GM23338 (cell line): ENCODE data around the gene NPAS4. TPM values are rescaled to one million over a fixed set of nuclear protein-coding genes. Genes with fewer than 3 reads are reported as not detected.

Source experiments
- ATAC-seq: fragments of 200-7000 bp; cut with Tn5 transposase; 3 replicates; pipeline ENCODE4 v1.9.1; 2020
- DNase-seq: peaks from one replicate; pipeline ENCODE4 v3.0.0-alpha.2; 2015; ENCODE audit warnings: low spot score
- H2AFZ ChIP-seq: fragments of 200-600 bp; sonication (generic); 2 replicates; pipeline ENCODE4 v1.8.0; 2016; ENCODE audit warnings: antibody characterized with exemption, mild to moderate bottlenecking, moderate library complexity
- H3F3A ChIP-seq: fragments of 200-600 bp; sonication (generic); replicated peaks from 2 replicates; pipeline ENCODE4 v1.8.0; 2017; ENCODE audit warnings: antibody characterized with exemption, mixed run types, low read depth
- H3K27ac ChIP-seq: fragments of 200-600 bp; sonication (generic); 2 replicates; pipeline ENCODE4 v1.6.1; 2016; ENCODE audit warnings: low read depth
- H3K27me3 ChIP-seq: fragments of 200-600 bp; sonication (generic); 2 replicates; pipeline ENCODE4 v1.8.0; 2016; ENCODE audit warnings: mild to moderate bottlenecking, mixed run types, moderate library complexity; ENCODE audit not compliant: insufficient read depth
- H3K36me3 ChIP-seq: fragments of 200-600 bp; sonication (generic); 2 replicates; pipeline ENCODE4 v1.8.0; 2016; ENCODE audit warnings: mild to moderate bottlenecking; ENCODE audit not compliant: insufficient read depth
- H3K4me1 ChIP-seq: fragments of 200-600 bp; sonication (generic); 2 replicates; pipeline ENCODE4 v1.8.0; 2016; ENCODE audit warnings: mild to moderate bottlenecking, moderate library complexity; ENCODE audit not compliant: insufficient read depth
- H3K4me2 ChIP-seq: fragments of 200-600 bp; sonication (generic); 2 replicates; pipeline ENCODE4 v1.7.1; 2017; ENCODE audit warnings: mixed run types
- H3K4me3 ChIP-seq: fragments of 200-600 bp; sonication (generic); 2 replicates; pipeline ENCODE4 v1.6.1; 2016; ENCODE audit warnings: mixed run types
- H3K79me2 ChIP-seq: fragments of 200-600 bp; sonication (generic); replicated peaks from 2 replicates; pipeline ENCODE4 v1.8.0; 2017; ENCODE audit warnings: mild to moderate bottlenecking; ENCODE audit not compliant: insufficient read depth
- H3K9me2 ChIP-seq: fragments of 200-600 bp; sonication (generic); 2 replicates; pipeline ENCODE4 v1.8.0; 2017; ENCODE audit not compliant: insufficient read depth
- H4K20me1 ChIP-seq: fragments of 200-600 bp; sonication (generic); replicated peaks from 2 replicates; pipeline ENCODE4 v1.8.0; 2017; ENCODE audit warnings: mild to moderate bottlenecking; ENCODE audit not compliant: insufficient read depth
- H3K27ac Mint-ChIP-seq: 2 replicates; pipeline ENCODE4 v1.8.0; 2020; ENCODE audit warnings: inconsistent platforms, mild to moderate bottlenecking, moderate library complexity, mixed read lengths
- H3K27me3 Mint-ChIP-seq: 3 replicates; pipeline ENCODE4 v1.8.0; 2022; ENCODE audit warnings: low read depth, mild to moderate bottlenecking, moderate library complexity, mixed read lengths, inconsistent platforms; ENCODE audit not compliant: insufficient read depth, poor library complexity
- H3K36me3 Mint-ChIP-seq: 3 replicates; pipeline ENCODE4 v1.8.0; 2021; ENCODE audit warnings: low read depth, mild to moderate bottlenecking, inconsistent platforms, moderate library complexity, mixed read lengths
- H3K4me1 Mint-ChIP-seq: 3 replicates; pipeline ENCODE4 v1.8.0; 2020; ENCODE audit warnings: mild to moderate bottlenecking, inconsistent platforms, mixed read lengths
- H3K4me3 Mint-ChIP-seq: 3 replicates; pipeline ENCODE4 v1.8.0; 2021; ENCODE audit warnings: moderate library complexity, mild to moderate bottlenecking, inconsistent platforms, mixed read lengths
- H3K9me3 Mint-ChIP-seq: 3 replicates; pipeline ENCODE4 v1.8.0; 2020; ENCODE audit warnings: moderate library complexity, mild to moderate bottlenecking, inconsistent platforms, mixed read lengths
- CREB1 ChIP-seq: fragments of 250-450 bp; sonication (Bioruptor Pico); IDR thresholded peaks from 2 replicates; pipeline ENCODE4 v1.5.0; 2020; ENCODE audit warnings: low read depth, mild to moderate bottlenecking, moderate library complexity
- EZH2phosphoT487 ChIP-seq: fragments of 200-600 bp; sonication (generic); IDR thresholded peaks from one replicate; pipeline ENCODE4 v1.8.1; 2018; ENCODE audit warnings: antibody characterized with exemption; ENCODE audit not compliant: unreplicated experiment
- JUNB ChIP-seq: IDR thresholded peaks from one replicate; pipeline ENCODE4 v1.6.1; 2016; ENCODE audit warnings: antibody characterized with exemption; ENCODE audit not compliant: unreplicated experiment
- NANOG ChIP-seq: IDR thresholded peaks from 2 replicates; pipeline ENCODE4 v1.6.1; 2016; ENCODE audit warnings: antibody characterized with exemption, borderline replicate concordance
- POLR2AphosphoS5 ChIP-seq: IDR thresholded peaks from 2 replicates; pipeline ENCODE4 v1.6.1; 2016; ENCODE audit warnings: antibody characterized with exemption, low read depth
- STAT1 ChIP-seq: IDR thresholded peaks from one replicate; pipeline ENCODE4 v1.6.1; 2016; ENCODE audit warnings: antibody characterized with exemption; ENCODE audit not compliant: unreplicated experiment
- ZNF331 ChIP-seq: fragments of 250-450 bp; sonication (Bioruptor Pico); IDR thresholded peaks from 2 replicates; pipeline ENCODE4 v1.5.0; 2020; ENCODE audit warnings: low read depth, mild to moderate bottlenecking, moderate library complexity
- polyA plus RNA-seq: library from polyadenylated mRNA; unstranded; fragments of >200 nt; fragmentation: Nextera tagmentation; extraction: Ambion mirVana; gene quantifications from 2 replicates; pipeline ENCODE4 v1.2.1, GENCODE V29; 2016
- total RNA-seq: library from RNA; depleted of rRNA; stranded (reverse); fragments of >200 nt; shearing (Covaris generic); gene quantifications from 2 replicates; pipeline ENCODE4 v1.2.3, GENCODE V29; 2014
- TF ChIP-seq, protein P1 (sequence below): IDR thresholded peaks from one replicate; pipeline ENCODE4 v1.6.1; 2018; ENCODE audit warnings: antibody characterized with exemption; ENCODE audit not compliant: unreplicated experiment
- TF ChIP-seq, protein P2 (sequence below): fragments of 250-450 bp; sonication (Bioruptor Pico); IDR thresholded peaks from 2 replicates; pipeline ENCODE4 v1.5.0; 2020; ENCODE audit warnings: mild to moderate bottlenecking, moderate library complexity

NPAS4 gene
- total and polyA plus RNA-seq, 2 experiments from 2014 or later: 0.71 to 0.97 TPM

DNA sequence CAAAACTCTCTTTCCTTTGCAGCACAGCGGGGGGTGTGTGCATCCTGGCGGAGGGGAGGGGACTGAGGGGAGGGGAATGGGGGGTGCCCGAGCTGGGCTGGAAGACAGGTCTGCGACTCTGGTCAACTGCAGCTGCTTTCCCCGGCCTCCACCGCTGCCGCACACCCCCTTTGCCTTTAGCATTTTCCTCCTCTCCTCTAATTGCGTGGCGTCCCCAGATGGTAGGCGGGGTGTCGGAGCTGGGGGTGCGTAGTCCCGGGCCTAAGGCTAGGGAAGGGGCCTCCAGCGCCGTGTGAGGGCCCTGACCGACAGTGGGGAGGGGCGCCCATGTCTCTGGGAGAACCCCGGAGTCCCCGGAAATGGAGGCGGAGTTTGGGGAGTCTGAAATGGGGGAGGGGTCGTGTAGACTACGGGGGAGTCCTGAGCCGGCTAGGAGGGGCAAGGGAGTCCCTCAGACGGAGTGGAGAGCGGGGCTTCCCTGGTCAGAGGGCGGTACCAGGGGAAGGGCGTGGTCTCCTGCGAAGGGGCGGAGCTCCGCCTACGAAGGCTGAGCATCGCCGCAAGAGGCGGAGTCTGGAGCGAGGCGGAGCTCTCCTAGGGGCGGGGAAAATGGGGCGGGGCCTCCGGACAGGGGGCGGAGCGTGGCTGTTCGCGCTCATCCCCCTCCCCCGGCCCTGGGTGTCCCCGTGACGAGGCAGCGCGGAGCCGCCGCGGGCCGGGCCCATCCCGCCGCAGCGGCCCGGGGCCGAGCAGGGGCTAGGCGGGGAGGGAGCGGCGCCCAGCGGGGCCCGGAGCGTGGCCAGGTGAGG lies 45.6 kb downstream of the NPAS4 start, which contains the start of gene PELI3:
PELI3 (plus strand) TSS at position 681 of the 809 bp plus-strand sequence. CDS start 1,224 bp downstream, outside the sequence.
- H3F3A ChIP-seq: peaks cover 10% of the 10 kb centered on the region; the same call in 1 of the 2 replicates
- H3K27ac Mint-ChIP-seq: peak within 1 kb of the TSS; percentile 89
- peak within 1 kb of the TSS; percentile 83 for H3K27ac ChIP-seq
- no peaks in the 10 kb centered on the region for H3K79me2 ChIP-seq
- no peaks in the 10 kb centered on the region; the same call in none of the 2 replicates for H4K20me1 ChIP-seq
- peaks cover 36% of the 10 kb centered on the region for H3K4me1 Mint-ChIP-seq
- peaks cover 35% of the 10 kb centered on the region for H3K4me1 ChIP-seq
- H3K4me3 Mint-ChIP-seq: peak within 1 kb of the TSS; percentile 91
- peaks cover 23% of the 10 kb centered on the region for H3K9me3 Mint-ChIP-seq
- no peaks in the 10 kb centered on the region for H3K36me3 ChIP-seq
- H3K27me3 Mint-ChIP-seq: peaks cover 11% of the 10 kb centered on the region
- H3K4me2 ChIP-seq: peak within 1 kb of the TSS; percentile 90
- TF ChIP-seq, protein P1, sequence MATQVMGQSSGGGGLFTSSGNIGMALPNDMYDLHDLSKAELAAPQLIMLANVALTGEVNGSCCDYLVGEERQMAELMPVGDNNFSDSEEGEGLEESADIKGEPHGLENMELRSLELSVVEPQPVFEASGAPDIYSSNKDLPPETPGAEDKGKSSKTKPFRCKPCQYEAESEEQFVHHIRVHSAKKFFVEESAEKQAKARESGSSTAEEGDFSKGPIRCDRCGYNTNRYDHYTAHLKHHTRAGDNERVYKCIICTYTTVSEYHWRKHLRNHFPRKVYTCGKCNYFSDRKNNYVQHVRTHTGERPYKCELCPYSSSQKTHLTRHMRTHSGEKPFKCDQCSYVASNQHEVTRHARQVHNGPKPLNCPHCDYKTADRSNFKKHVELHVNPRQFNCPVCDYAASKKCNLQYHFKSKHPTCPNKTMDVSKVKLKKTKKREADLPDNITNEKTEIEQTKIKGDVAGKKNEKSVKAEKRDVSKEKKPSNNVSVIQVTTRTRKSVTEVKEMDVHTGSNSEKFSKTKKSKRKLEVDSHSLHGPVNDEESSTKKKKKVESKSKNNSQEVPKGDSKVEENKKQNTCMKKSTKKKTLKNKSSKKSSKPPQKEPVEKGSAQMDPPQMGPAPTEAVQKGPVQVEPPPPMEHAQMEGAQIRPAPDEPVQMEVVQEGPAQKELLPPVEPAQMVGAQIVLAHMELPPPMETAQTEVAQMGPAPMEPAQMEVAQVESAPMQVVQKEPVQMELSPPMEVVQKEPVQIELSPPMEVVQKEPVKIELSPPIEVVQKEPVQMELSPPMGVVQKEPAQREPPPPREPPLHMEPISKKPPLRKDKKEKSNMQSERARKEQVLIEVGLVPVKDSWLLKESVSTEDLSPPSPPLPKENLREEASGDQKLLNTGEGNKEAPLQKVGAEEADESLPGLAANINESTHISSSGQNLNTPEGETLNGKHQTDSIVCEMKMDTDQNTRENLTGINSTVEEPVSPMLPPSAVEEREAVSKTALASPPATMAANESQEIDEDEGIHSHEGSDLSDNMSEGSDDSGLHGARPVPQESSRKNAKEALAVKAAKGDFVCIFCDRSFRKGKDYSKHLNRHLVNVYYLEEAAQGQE: peak; percentile 11
- TF ChIP-seq CREB1 (CRISPR knock-in tag) (peak; percentile 53), POLR2AphosphoS5 (peak; percentile 65), EZH2phosphoT487 (no peak)
- H3K9me2 ChIP-seq: no peaks in the 10 kb centered on the region
- H3K4me3 ChIP-seq: peak within 1 kb of the TSS; percentile 81
- peak within 1 kb of the TSS; percentile 86 for H2AFZ ChIP-seq
- H3K27me3 ChIP-seq: no peaks in the 10 kb centered on the region
- DNase-seq: peak; percentile 96
- ATAC-seq: peak; percentile 82
- H3K36me3 Mint-ChIP-seq: peaks cover 18% of the 10 kb centered on the region

DNA sequence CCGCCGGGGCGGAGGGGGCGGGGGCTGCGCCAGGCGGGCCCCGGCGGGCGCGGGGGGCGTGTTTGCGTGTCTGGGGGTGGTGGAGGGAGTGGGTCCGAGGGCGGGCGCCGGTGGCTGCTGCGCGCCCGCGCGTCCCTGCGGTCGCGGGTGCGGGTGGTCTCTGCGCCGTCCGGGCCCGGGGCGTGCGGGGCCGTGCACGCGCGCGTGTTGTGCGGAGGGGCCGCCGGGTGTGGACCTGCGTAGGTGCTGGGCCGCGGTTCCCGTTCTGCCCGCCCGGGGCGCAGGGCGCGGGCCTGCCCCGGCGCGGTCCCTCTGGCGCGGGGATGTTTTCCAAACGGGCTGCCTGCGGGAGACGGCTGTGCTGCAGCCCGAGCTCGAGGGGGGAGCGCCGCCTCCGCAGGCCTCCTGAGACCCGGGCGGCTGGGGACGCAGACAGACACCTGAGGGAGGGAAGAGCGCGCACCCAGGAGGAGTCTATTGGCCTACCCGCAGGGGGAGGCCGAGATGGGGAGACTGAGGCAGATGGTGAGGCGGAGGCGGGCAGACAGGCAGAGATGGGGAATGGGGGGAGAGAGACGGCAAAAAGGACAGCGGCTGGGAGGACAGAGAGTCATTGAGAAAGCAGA lies 46.3 kb downstream of the NPAS4 start:
- no peak overlapping the region for H3K27ac Mint-ChIP-seq
- peaks cover 13% of the 10 kb centered on the region; the same call in 2 of the 3 replicates for H3K36me3 Mint-ChIP-seq
- H3K4me3 ChIP-seq: peak overlapping the region; percentile 81
- H3K9me3 Mint-ChIP-seq: peaks cover 16% of the 10 kb centered on the region
- DNase-seq: peak; percentile 64
- peaks cover 10% of the 10 kb centered on the region; the same call in 1 of the 2 replicates for H3F3A ChIP-seq
- H3K4me1 Mint-ChIP-seq: peaks cover 36% of the 10 kb centered on the region
- no peak overlapping the region for H3K27ac ChIP-seq
- no peaks in the 10 kb centered on the region; the same call in none of the 2 replicates for H4K20me1 ChIP-seq
- H3K4me1 ChIP-seq: peaks cover 35% of the 10 kb centered on the region
- H2AFZ ChIP-seq: peak overlapping the region; percentile 86
- H3K79me2 ChIP-seq: no peaks in the 10 kb centered on the region
- ATAC-seq: peak; percentile 43
- peaks cover 11% of the 10 kb centered on the region for H3K27me3 Mint-ChIP-seq
- H3K36me3 ChIP-seq: no peaks in the 10 kb centered on the region
- no peaks in the 10 kb centered on the region for H3K9me2 ChIP-seq
- peak overlapping the region; percentile 90 for H3K4me2 ChIP-seq
- H3K27me3 ChIP-seq: no peaks in the 10 kb centered on the region
- H3K4me3 Mint-ChIP-seq: peak overlapping the region; percentile 85
- TF ChIP-seq, protein P2, sequence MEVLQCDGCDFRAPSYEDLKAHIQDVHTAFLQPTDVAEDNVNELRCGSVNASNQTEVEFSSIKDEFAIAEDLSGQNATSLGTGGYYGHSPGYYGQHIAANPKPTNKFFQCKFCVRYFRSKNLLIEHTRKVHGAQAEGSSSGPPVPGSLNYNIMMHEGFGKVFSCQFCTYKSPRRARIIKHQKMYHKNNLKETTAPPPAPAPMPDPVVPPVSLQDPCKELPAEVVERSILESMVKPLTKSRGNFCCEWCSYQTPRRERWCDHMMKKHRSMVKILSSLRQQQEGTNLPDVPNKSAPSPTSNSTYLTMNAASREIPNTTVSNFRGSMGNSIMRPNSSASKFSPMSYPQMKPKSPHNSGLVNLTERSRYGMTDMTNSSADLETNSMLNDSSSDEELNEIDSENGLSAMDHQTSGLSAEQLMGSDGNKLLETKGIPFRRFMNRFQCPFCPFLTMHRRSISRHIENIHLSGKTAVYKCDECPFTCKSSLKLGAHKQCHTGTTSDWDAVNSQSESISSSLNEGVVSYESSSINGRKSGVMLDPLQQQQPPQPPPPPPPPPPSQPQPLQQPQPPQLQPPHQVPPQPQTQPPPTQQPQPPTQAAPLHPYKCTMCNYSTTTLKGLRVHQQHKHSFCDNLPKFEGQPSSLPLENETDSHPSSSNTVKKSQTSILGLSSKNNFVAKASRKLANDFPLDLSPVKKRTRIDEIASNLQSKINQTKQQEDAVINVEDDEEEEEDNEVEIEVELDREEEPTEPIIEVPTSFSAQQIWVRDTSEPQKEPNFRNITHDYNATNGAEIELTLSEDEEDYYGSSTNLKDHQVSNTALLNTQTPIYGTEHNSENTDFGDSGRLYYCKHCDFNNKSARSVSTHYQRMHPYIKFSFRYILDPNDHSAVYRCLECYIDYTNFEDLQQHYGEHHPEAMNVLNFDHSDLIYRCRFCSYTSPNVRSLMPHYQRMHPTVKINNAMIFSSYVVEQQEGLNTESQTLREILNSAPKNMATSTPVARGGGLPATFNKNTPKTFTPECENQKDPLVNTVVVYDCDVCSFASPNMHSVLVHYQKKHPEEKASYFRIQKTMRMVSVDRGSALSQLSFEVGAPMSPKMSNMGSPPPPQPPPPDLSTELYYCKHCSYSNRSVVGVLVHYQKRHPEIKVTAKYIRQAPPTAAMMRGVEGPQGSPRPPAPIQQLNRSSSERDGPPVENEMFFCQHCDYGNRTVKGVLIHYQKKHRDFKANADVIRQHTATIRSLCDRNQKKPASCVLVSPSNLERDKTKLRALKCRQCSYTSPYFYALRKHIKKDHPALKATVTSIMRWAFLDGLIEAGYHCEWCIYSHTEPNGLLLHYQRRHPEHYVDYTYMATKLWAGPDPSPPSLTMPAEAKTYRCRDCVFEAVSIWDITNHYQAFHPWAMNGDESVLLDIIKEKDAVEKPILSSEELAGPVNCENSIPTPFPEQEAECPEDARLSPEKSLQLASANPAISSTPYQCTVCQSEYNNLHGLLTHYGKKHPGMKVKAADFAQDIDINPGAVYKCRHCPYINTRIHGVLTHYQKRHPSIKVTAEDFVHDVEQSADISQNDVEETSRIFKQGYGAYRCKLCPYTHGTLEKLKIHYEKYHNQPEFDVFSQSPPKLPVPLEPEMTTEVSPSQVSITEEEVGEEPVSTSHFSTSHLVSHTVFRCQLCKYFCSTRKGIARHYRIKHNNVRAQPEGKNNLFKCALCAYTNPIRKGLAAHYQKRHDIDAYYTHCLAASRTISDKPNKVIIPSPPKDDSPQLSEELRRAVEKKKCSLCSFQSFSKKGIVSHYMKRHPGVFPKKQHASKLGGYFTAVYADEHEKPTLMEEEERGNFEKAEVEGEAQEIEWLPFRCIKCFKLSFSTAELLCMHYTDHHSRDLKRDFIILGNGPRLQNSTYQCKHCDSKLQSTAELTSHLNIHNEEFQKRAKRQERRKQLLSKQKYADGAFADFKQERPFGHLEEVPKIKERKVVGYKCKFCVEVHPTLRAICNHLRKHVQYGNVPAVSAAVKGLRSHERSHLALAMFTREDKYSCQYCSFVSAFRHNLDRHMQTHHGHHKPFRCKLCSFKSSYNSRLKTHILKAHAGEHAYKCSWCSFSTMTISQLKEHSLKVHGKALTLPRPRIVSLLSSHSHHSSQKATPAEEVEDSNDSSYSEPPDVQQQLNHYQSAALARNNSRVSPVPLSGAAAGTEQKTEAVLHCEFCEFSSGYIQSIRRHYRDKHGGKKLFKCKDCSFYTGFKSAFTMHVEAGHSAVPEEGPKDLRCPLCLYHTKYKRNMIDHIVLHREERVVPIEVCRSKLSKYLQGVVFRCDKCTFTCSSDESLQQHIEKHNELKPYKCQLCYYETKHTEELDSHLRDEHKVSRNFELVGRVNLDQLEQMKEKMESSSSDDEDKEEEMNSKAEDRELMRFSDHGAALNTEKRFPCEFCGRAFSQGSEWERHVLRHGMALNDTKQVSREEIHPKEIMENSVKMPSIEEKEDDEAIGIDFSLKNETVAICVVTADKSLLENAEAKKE: no peak
- no peak for TF ChIP-seq STAT1
- no peak for TF ChIP-seq EZH2phosphoT487
- TF ChIP-seq ZNF331 (CRISPR knock-in tag): no peak
- TF ChIP-seq JUNB: no peak
- no peak for TF ChIP-seq POLR2AphosphoS5
- TF ChIP-seq NANOG: no peak
